IMR-90 (cell line): ENCODE results near the gene IKBKE. TPM values are rescaled to one million over a fixed set of nuclear protein-coding genes. Genes with fewer than 3 reads are reported as not detected.

ENCODE experiments used
- ATAC-seq: fragments of 200-7000 bp; cut with Tn5 transposase; 2 replicates; pipeline ENCODE4 v1.9.1; 2020; ENCODE audit warnings: low read depth, mild to moderate bottlenecking, moderate library complexity
- BruUV-seq: library from RNA; stranded (reverse); fragments of 400-500 nt; replicated peaks from 2 replicates; lab custom pipeline; 2021; lab: Mats Ljungman, UMichigan
- CTCF ChIA-PET: fragments of 300-600 bp; formaldehyde crosslinking; extraction: SDS; loops from one replicate; lab custom pipeline; 2021; ENCODE audit warnings: antibody characterized with exemption; lab: Yijun Ruan, JAX
- POLR2A ChIA-PET: fragments of 300-600 bp; sonication (Branson Sonifier 250); formaldehyde crosslinking; loops from one replicate; lab custom pipeline; 2022; ENCODE audit warnings: antibody characterized with exemption; ENCODE audit not compliant: unreplicated experiment; lab: Charles Lee
- DNase-seq: peaks from one replicate; pipeline ENCODE4 v3.0.0; 2013
- H2AFZ ChIP-seq: replicated peaks from 2 replicates; pipeline ENCODE3; 2013; ENCODE audit warnings: low read length, mild to moderate bottlenecking; ENCODE audit not compliant: poor library complexity
- H2AK5ac ChIP-seq: 2 replicates; pipeline ENCODE4 v1.6.1; 2013; ENCODE audit warnings: low read depth, low read length, inconsistent platforms
- H2AK9ac ChIP-seq: replicated peaks from 2 replicates; pipeline ENCODE3; 2013; ENCODE audit warnings: mild to moderate bottlenecking, low read depth, low read length, moderate library complexity; ENCODE audit not compliant: poor library complexity
- H2BK120ac ChIP-seq: 2 replicates; pipeline ENCODE4 v1.6.1; 2013; ENCODE audit warnings: low read depth, low read length, inconsistent platforms
- H2BK15ac ChIP-seq: 3 replicates; pipeline ENCODE4 v1.6.1; 2013; ENCODE audit warnings: low read depth, low read length, inconsistent platforms
- H2BK20ac ChIP-seq: 2 replicates; pipeline ENCODE4 v1.6.1; 2013; ENCODE audit warnings: low read depth, mild to moderate bottlenecking, inconsistent platforms, low read length, moderate library complexity
- H2BK5ac ChIP-seq: 2 replicates; pipeline ENCODE4 v1.6.1; 2013; ENCODE audit warnings: mild to moderate bottlenecking, low read depth, low read length, inconsistent platforms; ENCODE audit not compliant: poor library complexity, severe bottlenecking
- H3K14ac ChIP-seq: replicated peaks from 2 replicates; pipeline ENCODE4 v1.6.1; 2013; ENCODE audit warnings: low read depth, low read length, inconsistent platforms
- H3K18ac ChIP-seq: 2 replicates; pipeline ENCODE4 v1.6.1; 2013; ENCODE audit warnings: low read depth, low read length, control low read depth
- H3K23ac ChIP-seq: 2 replicates; pipeline ENCODE4 v1.6.1; 2013; ENCODE audit warnings: low read depth, low read length, inconsistent platforms
- H3K27ac ChIP-seq: 2 replicates; pipeline ENCODE4 v1.5.1; 2013; ENCODE audit warnings: mild to moderate bottlenecking, control low read depth, low read length; ENCODE audit not compliant: insufficient read depth
- H3K27me3 ChIP-seq: 2 replicates; pipeline ENCODE4 v1.6.1; 2013; ENCODE audit warnings: low read length; ENCODE audit not compliant: control insufficient read depth, insufficient read depth
- H3K36me3 ChIP-seq: 2 replicates; pipeline ENCODE4 v1.6.1; 2013; ENCODE audit warnings: low read length, mixed read lengths; ENCODE audit not compliant: control insufficient read depth, insufficient read depth
- H3K4ac ChIP-seq: 2 replicates; pipeline ENCODE4 v1.6.1; 2013; ENCODE audit warnings: low read depth, low read length, inconsistent platforms
- H3K4me1 ChIP-seq: 2 replicates; pipeline ENCODE4 v1.6.1; 2013; ENCODE audit warnings: low read length, mixed read lengths; ENCODE audit not compliant: control insufficient read depth, insufficient read depth
- H3K4me2 ChIP-seq: 2 replicates; pipeline ENCODE4 v1.6.1; 2013; ENCODE audit warnings: low read depth, mild to moderate bottlenecking, control low read depth, low read length, moderate library complexity
- H3K4me3 ChIP-seq: 2 replicates; pipeline ENCODE4 v1.5.1; 2013; ENCODE audit warnings: low read depth, mild to moderate bottlenecking, control low read depth, low read length, moderate library complexity; ENCODE audit not compliant: insufficient read depth
- H3K56ac ChIP-seq: 2 replicates; pipeline ENCODE4 v1.6.1; 2013; ENCODE audit warnings: low read length, inconsistent platforms; ENCODE audit not compliant: insufficient read depth; ENCODE audit errors: extremely low read depth
- H3K79me1 ChIP-seq, 2 experiments: 2 replicates each; pipeline ENCODE4 v1.6.1; 2013; ENCODE audit warnings: low read length in 2 of 2, inconsistent platforms in 1 of 2, low read depth in 1 of 2
- H3K9ac ChIP-seq: 2 replicates; pipeline ENCODE4 v1.6.1; 2013; ENCODE audit warnings: low read depth, low read length, control low read depth
- H3K9me1 ChIP-seq: 2 replicates; pipeline ENCODE4 v1.6.1; 2013; ENCODE audit warnings: low read length, inconsistent platforms; ENCODE audit not compliant: insufficient read depth
- H3K9me3 ChIP-seq: 2 replicates; pipeline ENCODE4 v1.6.1; 2013; ENCODE audit warnings: low read length; ENCODE audit not compliant: control insufficient read depth, insufficient read depth
- H4K20me1 ChIP-seq: 2 replicates; pipeline ENCODE4 v1.6.1; 2013; ENCODE audit warnings: low read length, inconsistent platforms; ENCODE audit not compliant: insufficient read depth
- H4K5ac ChIP-seq: 2 replicates; pipeline ENCODE4 v1.6.1; 2013; ENCODE audit warnings: mild to moderate bottlenecking, low read depth, low read length, control low read depth
- H4K8ac ChIP-seq, 2 experiments: 2 replicates each; pipeline ENCODE4 v1.6.1; 2013; ENCODE audit warnings: low read depth in 2 of 2, low read length in 2 of 2, control low read depth in 1 of 2, inconsistent platforms in 1 of 2
- H4K91ac ChIP-seq: 2 replicates; pipeline ENCODE4 v1.6.1; 2013; ENCODE audit warnings: low read depth, low read length, inconsistent platforms; ENCODE audit not compliant: insufficient read depth
- ELK1 ChIP-seq: fragments of 150-350 bp; IDR thresholded peaks from 2 replicates; pipeline ENCODE4 v1.6.1; 2016; ENCODE audit warnings: low read depth, mild to moderate bottlenecking, low read length, moderate library complexity, borderline replicate concordance
- MAFK ChIP-seq: IDR thresholded peaks from 2 replicates; pipeline ENCODE4 v1.6.1; 2012; ENCODE audit warnings: low read depth, low read length, improper control_type of control experiment
- MXI1 ChIP-seq: IDR thresholded peaks from 2 replicates; pipeline ENCODE4 v1.6.1; 2012; ENCODE audit warnings: low read depth, mild to moderate bottlenecking, low read length, moderate library complexity, borderline replicate concordance
- NFE2L2 ChIP-seq: fragments of 150-350 bp; IDR thresholded peaks from 2 replicates; pipeline ENCODE4 v1.6.1; 2016; ENCODE audit warnings: low read depth, mild to moderate bottlenecking, low read length
- POLR2A ChIP-seq: IDR thresholded peaks from 2 replicates; pipeline ENCODE4 v1.6.1; 2012; ENCODE audit warnings: mild to moderate bottlenecking, low read depth, low read length
- RCOR1 ChIP-seq: IDR thresholded peaks from 2 replicates; pipeline ENCODE4 v1.6.1; 2012; ENCODE audit warnings: mild to moderate bottlenecking, low read length, improper control_type of control experiment; ENCODE audit not compliant: insufficient replicate concordance
- WGBS, 2 experiments: methylation state at CpG; one replicate each; pipeline versions ENCODE4 v1.1.5 to v1.1.7; 2013; ENCODE audit warnings: missing lambda C conversion rate in 2 of 2; ENCODE audit not compliant: insufficient read length in 1 of 2; ENCODE audit errors: extremely low coverage in 2 of 2; 5-methylcytosine and 5-hydroxymethylcytosine counted together
- dilution Hi-C: fragments of 300-500 bp; cut with HindIII; formaldehyde crosslinking; loops from one replicate; pipeline ENCODE4 v1.14.3; 2018; ENCODE audit warnings: low sequenced_read_pairs; ENCODE audit not compliant: unreplicated experiment
- in situ Hi-C: fragments of 300-500 bp; cut with MboI; formaldehyde crosslinking; loops from 3 replicates; pipeline ENCODE4 v1.14.3; 2019; ENCODE audit warnings: low sequenced_read_pairs, inconsistent platforms, mixed read lengths
- intact Hi-C: fragments of 100-400 bp; cut with micrococcal nuclease; formaldehyde crosslinking; loops from 2 replicates; pipeline ENCODE4 v1.10.0; 2022
- polyA plus RNA-seq, 3 experiments: library from polyadenylated mRNA; depleted of rRNA; stranded (reverse); fragments of >200 nt; gene quantifications; 2 replicates each; pipeline ENCODE4 v1.2.3, GENCODE V29; 2012; ENCODE audit warnings: low replicate concordance in 1 of 3
- total RNA-seq: library from RNA; depleted of rRNA; stranded (reverse); fragments of >200 nt; gene quantifications from 2 replicates; pipeline ENCODE4 v1.2.3, GENCODE V29; 2012
- TF ChIP-seq, protein P1 (sequence below): conservative IDR thresholded peaks from 2 replicates; pipeline ENCODE4 v1.5.1; 2012; ENCODE audit warnings: mild to moderate bottlenecking, low read depth, low read length, improper control_type of control experiment

The IKBKE gene
- total and polyA plus RNA-seq, 2 of the 4 experiments (the other 2 are of a cell fraction) = 20.3 to 24.0 TPM

GRCh38 chr1:206521127-206521526 lies 50.9 kb downstream of the IKBKE start:
- H4K5ac ChIP-seq = no peak overlapping the region
- intact Hi-C loops (no loop called here), in situ Hi-C loops (no loop called here), dilution Hi-C loops (no loop called here)
- BruUV-seq = no TSS peak
- H3K36me3 ChIP-seq = no peaks in the 10 kb centered on the region
- H3K4me2 ChIP-seq = no peak overlapping the region
- no peak overlapping the region for H3K27ac ChIP-seq
- no peaks in the 10 kb centered on the region for H3K4me1 ChIP-seq
- no peaks in the 10 kb centered on the region for H3K9me3 ChIP-seq
- no peak overlapping the region for H2BK120ac ChIP-seq
- H3K14ac ChIP-seq = no peak overlapping the region
- H2BK5ac ChIP-seq = no peak overlapping the region
- H3K23ac ChIP-seq = no peak overlapping the region
- H2AK9ac ChIP-seq = no peak overlapping the region
- no peak for DNase-seq
- no peaks in the 10 kb centered on the region for H3K79me1 ChIP-seq
- H3K18ac ChIP-seq = no peak overlapping the region
- ATAC-seq = no peak
- H3K27me3 ChIP-seq = peaks cover 2% of the 10 kb centered on the region; the same call in 1 of the 2 replicates
- POLR2A ChIA-PET = no interaction called here
- no peak overlapping the region for H3K4me3 ChIP-seq
- H2AFZ ChIP-seq = no peak overlapping the region
- WGBS, 2 experiments = 75% methylated on average over 1 of the region's 5 CpGs; no CpG with 5 or more reads in 1 of the 2 experiments
- no peaks in the 10 kb centered on the region for H4K20me1 ChIP-seq
- H2BK20ac ChIP-seq = no peak overlapping the region
- H3K9me1 ChIP-seq = peaks cover 3% of the 10 kb centered on the region
- no peak for TF ChIP-seq ELK1
- no peak for TF ChIP-seq NFE2L2
- no peak for TF ChIP-seq MAFK
- no peak for TF ChIP-seq POLR2A
- no peak for TF ChIP-seq MXI1
- no peak for TF ChIP-seq RCOR1
- TF ChIP-seq, protein P1, sequence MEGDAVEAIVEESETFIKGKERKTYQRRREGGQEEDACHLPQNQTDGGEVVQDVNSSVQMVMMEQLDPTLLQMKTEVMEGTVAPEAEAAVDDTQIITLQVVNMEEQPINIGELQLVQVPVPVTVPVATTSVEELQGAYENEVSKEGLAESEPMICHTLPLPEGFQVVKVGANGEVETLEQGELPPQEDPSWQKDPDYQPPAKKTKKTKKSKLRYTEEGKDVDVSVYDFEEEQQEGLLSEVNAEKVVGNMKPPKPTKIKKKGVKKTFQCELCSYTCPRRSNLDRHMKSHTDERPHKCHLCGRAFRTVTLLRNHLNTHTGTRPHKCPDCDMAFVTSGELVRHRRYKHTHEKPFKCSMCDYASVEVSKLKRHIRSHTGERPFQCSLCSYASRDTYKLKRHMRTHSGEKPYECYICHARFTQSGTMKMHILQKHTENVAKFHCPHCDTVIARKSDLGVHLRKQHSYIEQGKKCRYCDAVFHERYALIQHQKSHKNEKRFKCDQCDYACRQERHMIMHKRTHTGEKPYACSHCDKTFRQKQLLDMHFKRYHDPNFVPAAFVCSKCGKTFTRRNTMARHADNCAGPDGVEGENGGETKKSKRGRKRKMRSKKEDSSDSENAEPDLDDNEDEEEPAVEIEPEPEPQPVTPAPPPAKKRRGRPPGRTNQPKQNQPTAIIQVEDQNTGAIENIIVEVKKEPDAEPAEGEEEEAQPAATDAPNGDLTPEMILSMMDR = no peak
- H2BK15ac ChIP-seq = no peak overlapping the region
- no peak overlapping the region for H3K4ac ChIP-seq
- H3K9ac ChIP-seq = no peak overlapping the region
- H2AK5ac ChIP-seq = no peak overlapping the region
- no peak overlapping the region for H4K91ac ChIP-seq
- CTCF ChIA-PET = interaction anchor here (1.5 kb wide), 1 partner anchor 14 kb away, joined by 3 read pairs; the partner anchor contains the start of gene RASSF5
- H3K56ac ChIP-seq = no peak overlapping the region
- H4K8ac ChIP-seq = no peak overlapping the region
